HS-5 (cell line): ENCODE data around the gene PRR15L.
A peak's percentile ranks its signal among the peaks of the same experiment; 100 is the strongest.
"Not testable (repeated sequence)": the region's sequence is repeated elsewhere in the genome, so short reads cannot be mapped to it uniquely, and the experiment has no call there.

Source experiments
- DNase-seq: peaks from one replicate; pipeline ENCODE4 v3.0.0-alpha.2; 2012; ENCODE audit warnings: low read depth

The PRR15L gene

DNA sequence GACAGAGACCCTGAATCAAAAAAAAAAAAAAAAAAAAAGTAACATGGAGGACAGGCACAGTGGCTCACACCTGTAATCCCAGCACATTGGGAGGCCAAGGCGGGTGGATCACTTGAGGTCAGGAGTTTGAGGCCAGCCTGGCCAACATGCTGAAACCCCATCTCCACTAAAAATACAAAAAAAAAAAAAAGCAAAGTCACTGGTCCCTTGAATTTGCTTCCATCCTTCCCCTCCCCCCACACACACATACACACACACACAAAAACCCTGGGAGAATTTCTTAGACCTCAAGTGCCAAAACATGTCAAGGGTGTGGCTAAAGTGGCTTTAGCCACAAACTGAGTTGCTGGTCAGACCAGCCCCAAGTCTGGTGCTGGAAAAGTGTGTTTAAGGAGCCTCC is 30.8 kb upstream of the PRR15L start:
- not testable (repeated sequence) for DNase-seq

DNA sequence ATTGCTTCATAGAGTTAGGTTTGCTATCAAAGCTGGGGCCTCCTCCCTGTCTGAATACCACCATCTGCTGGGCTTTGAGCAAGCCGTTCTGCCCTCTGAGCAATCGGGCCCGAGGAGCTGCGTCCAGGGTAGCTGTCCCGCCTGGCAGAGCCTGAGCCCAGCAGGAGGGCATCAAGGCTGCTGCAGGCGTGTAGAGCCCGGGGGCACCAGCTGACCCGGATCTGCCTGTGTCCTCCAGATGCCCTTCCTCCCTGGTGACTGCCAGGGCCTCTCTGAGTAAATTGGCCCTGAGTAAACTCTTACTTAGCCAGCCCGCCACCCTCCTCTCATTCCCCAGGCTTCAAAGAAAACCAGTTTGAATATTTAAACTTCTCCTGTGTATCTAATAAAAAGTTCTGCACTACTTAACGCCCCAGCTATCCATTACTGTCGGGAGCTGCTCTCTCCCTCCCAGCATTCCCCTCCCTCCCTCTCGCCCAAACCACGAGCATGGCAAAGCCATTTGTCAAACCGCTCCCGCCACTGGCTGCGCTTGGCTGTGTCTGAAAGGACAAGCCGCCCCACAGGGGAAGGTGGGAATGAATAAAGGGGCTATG is 29.7 kb upstream of the PRR15L start:
- no peak for DNase-seq

DNA sequence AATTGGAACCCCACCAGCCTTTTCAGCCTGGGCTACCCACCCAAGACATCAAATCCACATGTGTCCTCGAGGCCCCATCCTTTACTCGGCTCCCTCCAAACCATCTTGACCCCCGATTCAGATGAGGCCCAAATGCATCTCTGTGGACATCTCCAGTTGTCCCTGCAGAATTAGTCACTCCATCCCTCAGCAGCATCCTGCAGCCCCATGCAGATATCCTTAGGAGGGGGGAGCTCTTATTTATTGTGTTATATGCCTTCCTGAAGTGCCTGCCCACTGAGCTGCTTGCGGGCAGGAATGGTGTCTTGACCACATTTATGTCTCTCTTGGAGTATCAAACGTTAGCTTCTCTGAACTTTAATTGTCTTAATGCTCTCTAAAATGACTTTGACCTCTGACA is 28.8 kb upstream of the PRR15L start:
- DNase-seq: no peak

DNA sequence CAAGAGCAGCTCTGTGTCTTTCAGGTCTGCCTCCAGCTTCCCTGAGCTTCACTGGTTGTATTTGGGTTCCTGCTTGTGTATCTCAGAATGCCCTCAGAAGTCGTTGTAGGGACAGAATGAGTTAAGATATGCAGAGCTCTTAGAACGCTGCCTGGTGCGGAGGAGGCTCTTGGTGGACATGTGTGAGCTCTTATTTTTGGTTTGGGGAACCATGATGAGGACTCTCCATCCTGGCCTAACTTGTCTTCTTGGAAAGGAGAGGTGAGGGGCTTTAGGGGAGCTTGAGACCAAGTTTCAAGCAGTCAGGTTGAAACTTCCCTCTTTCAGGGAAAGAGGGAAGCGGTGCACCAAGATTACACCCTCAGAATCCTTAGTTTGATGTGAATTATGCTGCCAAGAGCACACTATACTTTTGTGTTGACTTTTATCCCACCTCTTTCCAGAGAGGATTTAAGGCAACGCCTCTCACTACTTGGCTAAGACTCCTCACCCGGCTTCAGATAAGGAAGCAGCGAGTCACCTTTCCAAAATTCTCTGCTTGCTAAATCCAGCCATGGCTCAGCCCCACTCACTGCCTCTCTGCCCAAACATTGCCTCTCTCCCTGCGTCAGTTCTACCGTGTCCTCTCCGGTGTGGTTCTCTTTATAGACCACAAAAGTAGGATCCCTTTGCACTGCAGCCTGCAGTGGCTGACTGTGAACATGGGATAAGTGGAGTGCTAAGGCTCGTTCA is 26.0 kb upstream of the PRR15L start:
- no peak for DNase-seq

DNA sequence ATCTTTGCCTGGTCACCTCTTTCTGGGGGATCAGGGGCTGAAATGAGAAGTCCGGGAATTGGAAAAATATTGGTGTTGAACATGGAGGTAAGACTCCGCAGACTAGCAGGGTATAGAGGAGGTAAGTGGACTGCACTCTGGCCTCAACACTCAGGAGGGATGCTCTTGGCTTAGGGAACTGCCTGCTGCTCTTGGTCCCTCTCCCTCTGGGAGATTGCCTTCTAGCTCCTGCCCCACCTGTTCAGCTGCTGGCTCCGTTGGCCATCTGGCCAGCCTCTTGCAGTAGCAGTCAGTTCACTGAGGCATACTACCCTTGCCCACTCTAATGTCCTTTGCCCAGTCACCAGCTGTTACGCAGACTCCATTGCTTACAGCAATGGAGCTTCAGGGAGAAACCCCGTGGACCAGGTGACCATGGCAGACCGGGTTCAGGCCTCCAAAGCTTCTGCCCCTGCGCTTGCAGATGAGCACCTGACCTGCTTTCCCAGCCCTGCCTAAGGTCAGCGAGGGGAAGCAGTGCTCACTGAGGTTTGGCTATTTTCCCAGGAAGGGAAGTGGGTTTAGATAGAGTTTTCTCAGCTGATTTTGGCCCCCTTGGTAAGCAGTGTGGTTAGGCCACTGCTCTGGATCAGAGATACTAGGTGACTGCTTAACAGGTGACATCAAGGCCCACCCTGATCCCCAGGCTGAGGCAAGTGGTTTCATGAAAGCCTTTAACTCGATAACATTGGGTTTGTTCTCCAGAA is 25.1 kb upstream of the PRR15L start:
- no peak for DNase-seq

DNA sequence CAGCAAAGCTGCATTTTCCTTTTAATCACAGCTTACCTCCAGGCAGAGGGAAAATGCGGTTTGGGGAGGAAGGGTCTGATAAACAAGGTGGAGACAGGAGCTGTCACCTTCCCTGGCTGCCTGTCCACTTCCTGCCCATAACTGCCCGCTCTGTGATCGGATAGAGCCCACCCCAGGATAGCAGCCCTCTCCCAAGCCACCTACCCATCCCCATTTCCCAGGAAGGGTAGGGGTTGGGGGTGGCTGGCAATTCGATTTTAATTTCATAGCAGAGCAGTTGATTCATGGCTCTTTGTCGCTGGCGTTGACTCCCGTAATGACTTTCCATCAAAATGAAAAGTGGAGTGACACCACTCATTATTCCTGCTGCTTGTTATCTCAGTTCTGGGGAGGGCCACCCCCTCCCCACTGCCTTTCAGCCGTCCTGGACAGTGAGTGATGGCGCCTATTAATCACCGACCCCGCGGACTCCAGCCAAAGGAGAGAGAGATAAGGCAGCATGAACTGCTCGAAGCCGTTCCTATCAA is 24.5 kb upstream of the PRR15L start:
- no peak for DNase-seq

DNA sequence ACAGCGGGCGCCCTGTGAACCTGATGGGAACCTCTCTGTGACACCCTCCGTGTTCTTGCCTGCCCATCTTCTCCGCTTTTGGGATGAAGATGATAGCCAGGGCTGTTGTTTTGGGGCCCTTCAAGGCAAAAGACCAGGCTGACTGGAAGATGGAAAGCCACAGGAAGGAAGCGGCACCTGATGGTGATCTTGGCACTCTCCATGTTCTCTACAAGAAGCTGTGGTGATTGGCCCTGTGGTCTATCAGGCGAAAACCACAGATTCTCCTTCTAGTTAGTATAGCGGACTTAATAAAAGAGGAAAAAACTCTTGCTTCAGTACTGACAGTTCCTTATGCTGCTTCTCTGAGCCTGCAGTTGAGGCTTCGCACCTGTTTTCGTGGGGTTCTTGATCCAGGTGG is 23.8 kb upstream of the PRR15L start:
- no peak for DNase-seq

DNA sequence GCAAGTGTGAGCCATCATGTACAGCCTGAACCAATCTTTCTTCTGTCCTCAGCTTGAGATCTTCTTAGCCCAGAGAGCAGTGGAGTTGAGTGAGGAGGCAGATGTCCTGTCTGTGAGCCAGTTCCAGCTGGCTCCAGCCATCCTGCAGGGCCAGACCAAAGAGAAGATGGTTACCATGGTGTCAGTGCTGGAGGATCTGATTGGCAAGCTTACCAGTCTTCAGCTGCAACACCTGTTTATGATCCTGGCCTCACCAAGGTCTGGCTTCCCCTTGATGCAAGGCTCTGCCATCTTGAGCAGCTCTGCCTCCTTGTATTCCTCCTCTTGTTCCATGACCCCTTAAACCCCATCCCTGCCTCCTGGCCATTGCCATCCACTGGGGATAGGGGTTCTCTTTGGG is 22.9 kb upstream of the PRR15L start:
- no peak for DNase-seq

DNA sequence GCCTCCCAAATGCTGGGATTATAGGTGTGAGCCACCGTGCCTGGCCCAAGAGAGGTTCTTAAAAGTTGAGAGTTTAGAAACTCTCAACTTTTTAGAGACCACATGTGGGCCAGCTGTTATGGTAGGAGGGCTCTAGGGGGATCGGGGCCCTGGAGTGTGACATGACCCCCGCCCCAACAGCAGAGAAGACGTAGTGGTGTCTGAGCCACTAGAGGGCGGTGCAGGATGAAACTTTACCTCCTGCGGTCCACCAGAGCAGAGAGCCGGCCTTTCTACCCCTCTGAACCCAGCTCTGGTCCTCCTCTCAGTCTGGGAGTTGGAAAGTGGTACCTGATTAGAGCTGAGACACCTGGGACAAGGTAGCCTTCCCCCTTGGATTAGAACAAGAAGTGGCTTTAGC is 20.6 kb upstream of the PRR15L start:
- no peak for DNase-seq

DNA sequence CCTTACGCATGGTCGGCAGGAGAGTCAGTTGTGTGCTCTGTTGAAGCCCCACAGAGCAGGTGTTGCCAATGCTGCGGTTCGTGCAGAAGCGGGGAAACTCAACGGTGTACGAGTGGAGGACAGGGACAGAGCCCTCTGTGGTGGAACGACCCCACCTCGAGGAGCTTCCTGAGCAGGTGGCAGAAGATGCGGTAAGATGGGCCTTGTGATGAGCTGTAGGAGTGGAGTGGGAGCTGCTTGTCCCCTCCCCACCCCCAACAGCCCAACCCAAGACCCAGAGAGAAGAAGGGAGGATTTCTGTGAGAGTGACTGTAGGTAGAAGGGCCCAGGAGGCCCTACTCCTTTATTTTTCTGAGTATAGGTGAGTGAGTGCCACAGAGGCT is 18.1 kb upstream of the PRR15L start:
- no peak for DNase-seq

DNA sequence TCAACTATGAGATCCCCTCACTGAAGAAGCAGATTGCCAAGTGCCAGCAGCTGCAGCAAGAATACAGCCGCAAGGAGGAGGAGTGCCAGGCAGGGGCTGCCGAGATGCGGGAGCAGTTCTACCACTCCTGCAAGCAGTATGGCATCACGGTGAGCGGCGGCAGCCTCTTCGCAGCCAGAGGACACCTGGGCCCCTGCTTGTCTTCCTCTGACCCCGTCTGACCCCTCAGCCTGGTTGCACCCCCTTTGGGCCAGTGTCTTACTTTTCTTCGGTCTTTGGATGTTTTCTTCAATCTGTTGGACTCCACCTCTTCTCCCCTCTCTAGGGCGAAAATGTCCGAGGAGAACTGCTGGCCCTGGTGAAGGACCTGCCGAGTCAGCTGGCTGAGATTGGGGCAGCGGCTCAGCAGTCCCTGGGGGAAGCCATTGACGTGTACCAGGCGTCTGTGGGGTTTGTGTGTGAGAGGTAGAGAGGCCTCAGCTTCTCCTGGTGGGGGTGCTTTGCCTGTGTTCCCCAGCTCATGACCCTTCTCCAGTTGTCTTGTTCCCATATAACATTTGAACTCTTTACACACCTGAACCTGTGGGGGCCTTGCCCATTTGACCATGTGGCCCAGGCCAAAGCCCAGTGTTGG is 17.6 kb upstream of the PRR15L start:
- no peak for DNase-seq

DNA sequence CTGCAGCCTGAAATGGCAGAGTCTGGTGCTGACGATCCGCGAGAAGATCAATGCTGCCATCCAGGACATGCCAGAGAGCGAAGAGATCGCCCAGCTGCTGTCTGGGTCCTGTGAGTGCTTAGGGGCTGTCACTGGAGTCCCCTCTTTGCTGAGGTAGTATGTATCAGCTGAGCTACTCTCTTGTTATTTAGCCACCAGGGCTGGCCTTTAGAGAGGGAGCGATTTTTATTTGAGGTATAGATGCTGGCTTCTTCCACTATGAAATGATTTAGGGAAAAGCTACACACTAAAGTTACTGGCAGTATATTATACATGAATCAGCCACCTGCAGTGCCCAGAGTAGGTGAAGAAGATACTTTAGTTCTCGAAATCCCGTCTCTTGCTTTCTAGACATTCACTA is 15.9 kb upstream of the PRR15L start:
- DNase-seq: no peak

DNA sequence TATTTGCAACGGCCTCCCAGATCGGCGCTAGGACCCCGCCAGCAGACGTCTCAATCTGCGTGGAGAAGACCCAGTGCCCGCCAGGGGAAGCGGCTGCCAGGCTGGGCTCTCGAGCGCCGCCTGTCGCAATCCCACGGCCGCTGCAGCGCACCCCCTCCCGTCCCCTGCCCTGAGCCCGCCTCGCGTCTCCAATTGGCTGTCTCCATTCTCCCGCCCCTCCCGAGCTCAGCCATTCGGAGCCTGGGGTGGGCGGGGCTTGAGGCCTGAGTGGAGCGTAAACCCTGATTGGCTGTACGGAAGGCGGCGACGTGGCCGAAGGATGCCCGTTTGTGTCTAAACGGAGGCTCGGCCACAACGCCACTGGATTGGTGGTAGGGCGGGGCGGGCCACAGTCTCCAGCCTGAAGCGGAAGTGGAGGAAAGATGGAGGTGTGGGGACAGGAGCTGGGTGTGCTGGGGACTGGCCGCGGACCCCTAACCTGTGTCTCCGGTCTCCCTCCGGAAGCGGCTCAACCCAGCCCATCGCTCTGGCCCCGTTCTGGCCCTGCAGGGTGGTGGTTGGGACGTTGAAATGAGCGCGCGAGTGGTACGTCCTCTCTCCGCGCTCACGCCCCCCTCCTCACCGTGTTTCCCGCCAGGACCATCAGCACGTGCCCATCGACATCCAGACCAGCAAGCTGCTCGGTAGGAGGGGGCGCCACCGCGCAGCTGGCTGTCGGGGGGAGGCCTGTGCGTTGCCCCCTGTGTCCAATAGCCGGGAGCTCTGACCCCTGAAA is 13.2 kb upstream of the PRR15L start, which contains the start of gene CDK5RAP3:
CDK5RAP3 (plus strand) TSS at position 389 of the 775 bp plus-strand sequence; CDS start at position 423, 34 bp downstream.
- DNase-seq: peak; percentile 94

DNA sequence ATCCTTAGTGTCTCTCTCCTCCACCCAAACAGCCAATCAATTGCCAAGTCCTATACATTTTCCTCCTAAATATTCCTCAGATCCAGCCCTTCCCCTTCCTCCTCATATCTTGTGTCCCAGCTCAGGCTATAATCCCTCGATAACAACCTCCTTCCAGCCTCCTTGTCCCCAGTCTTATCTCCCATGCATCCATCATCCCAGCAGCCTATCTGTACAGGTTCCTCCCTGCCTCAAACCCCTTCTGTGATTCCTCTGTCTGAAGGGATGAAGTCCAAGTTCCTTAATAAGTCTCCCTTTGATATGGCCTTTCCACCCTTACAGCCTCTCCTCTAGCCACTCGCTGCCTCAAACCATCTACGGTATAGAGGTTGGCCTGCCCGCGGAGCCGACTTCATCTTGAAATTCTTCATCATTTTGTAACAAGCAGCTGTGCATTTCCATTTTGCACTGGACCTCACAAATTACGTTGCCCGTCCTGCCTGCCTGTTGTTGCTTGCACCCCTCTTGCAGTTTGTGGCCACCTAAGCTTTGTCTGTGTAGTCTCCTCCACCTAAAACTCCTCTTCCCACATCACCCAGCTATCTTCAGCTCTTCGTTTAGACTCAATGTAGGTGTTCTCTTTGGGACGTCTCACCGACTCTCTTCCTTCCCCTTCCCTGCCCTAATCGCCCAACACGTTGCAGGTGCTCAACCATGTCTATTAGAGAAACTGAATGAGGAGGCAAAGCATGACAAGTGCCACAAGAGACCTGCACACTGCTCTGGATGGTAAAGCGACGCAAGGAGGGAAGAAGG is 12.4 kb upstream of the PRR15L start:
- DNase-seq: no peak

DNA sequence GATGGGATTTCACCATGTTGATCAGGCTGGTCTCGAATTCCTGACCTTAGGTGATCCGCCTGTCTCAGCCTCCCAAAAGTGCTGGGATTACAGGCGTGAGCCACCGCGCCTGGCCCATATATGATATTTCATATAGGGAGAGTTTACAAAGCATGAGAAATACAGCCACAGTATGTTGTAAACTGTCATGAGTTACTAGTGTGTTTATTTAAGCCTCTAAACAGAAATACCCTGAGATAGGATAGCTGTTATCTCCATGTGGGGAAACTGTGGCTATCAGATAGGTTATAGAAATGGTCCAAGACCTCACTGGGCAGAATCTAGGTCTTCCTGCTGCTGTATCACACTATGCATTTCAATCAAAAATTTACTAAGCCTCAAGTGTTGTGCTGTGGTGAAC is 11.2 kb upstream of the PRR15L start:
- DNase-seq: no peak

DNA sequence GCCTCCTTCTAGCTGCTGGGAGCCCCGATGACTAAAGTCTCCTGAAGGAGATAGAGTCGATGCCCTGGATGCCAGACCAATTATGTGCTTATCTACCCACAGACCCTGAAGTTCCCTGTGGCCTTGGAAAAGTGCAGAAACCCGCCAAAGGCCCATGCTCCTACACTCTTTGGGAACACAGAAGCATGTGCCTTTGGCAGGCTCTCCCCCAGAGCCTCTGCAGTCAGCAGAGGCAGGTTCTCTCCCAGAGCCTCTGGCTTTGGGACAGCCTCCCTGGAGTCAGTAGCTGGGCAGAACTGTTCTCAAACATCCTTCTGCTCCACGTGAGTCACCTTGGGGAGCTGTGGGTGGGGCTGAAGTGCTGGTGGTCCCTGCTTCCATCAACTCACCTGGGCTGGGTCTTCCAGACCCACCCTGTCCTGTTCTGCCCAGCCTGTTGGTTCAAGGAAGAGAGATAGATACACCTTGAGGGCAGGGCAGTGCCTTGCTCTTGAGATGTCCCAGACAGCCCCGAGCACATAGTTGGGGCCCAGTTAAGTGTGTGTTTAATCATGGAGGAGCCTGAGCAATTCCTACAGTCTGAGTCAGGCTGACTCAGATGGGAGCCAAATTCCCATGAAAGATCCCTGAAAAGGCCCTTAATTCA is 10.0 kb upstream of the PRR15L start:
- peak; percentile 86 for DNase-seq

DNA sequence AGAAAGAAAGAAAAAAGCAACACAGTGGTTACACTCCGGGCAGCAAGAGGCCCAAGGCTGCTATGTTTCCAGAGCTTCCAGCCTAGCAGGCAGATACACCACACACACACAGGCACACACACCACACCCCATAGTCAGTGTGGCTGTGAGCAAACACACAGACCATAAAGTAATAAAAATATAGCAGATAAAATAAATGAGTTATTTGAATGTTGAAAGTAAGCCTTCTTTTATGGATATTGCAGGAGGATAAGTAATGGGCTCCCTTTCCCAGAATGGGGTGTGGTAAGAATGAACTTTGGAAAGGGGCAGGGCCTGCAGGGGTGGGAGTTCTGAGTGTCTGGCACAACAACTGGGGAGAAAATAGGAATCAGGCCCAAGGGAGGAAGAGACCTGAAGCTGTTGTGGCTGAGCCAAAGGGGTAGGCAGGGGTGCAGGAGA is 8.4 kb upstream of the PRR15L start:
- no peak for DNase-seq

DNA sequence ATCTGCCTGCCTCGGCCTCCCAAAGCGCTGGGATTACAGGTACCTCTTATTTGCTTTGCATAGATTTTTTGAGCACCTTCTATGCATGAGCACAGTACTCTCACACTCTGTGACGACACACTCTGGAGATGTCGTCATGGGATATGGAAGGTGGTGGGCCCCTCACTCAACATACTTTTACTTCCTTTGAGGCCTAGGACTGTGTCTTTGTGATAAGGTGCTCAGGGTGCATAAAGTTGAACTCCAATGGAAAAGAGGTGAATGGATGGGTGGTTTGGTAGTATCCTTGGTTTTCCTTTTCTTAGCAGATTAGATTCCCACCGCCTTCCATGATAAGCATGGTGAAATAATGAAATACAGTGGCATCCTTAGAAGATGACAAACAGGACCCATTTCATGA is 7.2 kb upstream of the PRR15L start:
- DNase-seq: no peak

DNA sequence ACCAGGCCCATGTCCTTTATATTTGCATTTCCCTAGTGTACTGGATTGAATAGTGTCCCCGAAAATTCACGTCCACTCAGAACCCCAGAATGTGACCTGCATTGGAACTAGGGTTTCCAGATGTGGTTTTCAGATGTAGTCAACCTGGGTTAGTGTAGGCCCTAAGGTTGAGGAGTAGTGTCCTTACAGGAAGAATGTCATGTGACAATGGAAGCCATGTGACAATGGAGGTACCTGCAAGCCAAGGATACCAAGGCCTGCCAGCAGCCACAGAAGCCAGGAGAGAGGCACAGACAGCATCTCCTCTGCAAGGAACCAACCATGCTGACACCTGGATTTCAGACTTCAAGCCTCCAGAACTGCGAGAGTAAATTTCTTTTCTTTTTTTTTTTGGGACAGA is 5.2 kb upstream of the PRR15L start:
- no peak for DNase-seq

DNA sequence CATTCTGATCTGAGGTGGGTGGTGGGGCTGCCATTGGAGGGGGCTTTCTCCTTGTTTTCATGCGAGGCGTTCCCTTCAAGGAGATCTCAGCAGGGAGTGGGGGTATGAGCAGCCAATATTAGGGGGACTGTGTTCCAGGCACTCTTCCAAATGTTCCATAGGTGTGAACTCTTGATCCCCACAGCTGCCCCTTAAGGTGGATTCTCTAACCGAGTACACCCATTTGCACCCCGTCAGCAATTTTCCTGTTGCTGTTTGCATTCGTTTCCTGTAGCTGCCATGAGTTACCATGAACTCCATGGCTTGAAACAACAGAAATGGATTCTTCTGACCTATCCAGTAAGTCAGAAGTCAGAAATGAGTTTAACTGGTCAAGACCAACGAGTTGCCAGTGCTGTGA is 3.7 kb upstream of the PRR15L start:
- DNase-seq: no peak
